Fibroblast of lung (primary cell): Measurements from ENCODE around the gene TAF8.

Source experiments
- EZH2 ChIP-seq: IDR thresholded peaks from 2 replicates; pipeline ENCODE4 v1.5.1; 2012; ENCODE audit warnings: low read length, control low read depth, mild to moderate bottlenecking; ENCODE audit errors: missing control alignments
- TF ChIP-seq, protein P1 (sequence below), 2 donors: IDR thresholded peaks in 1 of 2; conservative IDR thresholded peaks in 1 of 2; 1 replicate in 1 of 2; 2 replicates in 1 of 2; pipeline ENCODE4 v1.5.1; 2011 to 2012; ENCODE audit warnings: low read length in 2 of 2, control low read depth in 1 of 2, inconsistent platforms in 1 of 2, low read depth in 1 of 2, mild to moderate bottlenecking in 1 of 2

DNA sequence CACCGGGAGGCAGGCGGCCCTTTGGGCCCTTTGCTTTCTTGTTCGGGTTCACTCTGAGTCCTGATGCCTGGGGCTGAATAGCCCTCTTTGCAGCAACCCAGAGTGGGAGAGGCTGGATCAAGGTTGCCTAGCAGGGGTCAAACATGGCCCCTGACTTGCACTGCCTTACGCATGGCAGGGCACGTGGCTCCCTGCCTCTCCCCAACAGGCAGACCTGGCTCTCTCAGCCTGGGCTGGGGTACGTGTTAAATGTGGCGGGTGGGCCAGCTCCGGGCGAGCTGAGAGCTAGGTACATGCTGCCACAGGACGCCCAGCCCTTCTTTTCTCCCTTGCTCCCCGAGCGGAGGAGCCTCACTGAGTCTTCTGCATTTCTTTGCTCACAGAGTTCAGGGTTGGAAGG, 84.8 kb downstream of the TAF8 start:
- TF ChIP-seq, protein P1, sequence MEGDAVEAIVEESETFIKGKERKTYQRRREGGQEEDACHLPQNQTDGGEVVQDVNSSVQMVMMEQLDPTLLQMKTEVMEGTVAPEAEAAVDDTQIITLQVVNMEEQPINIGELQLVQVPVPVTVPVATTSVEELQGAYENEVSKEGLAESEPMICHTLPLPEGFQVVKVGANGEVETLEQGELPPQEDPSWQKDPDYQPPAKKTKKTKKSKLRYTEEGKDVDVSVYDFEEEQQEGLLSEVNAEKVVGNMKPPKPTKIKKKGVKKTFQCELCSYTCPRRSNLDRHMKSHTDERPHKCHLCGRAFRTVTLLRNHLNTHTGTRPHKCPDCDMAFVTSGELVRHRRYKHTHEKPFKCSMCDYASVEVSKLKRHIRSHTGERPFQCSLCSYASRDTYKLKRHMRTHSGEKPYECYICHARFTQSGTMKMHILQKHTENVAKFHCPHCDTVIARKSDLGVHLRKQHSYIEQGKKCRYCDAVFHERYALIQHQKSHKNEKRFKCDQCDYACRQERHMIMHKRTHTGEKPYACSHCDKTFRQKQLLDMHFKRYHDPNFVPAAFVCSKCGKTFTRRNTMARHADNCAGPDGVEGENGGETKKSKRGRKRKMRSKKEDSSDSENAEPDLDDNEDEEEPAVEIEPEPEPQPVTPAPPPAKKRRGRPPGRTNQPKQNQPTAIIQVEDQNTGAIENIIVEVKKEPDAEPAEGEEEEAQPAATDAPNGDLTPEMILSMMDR (conservative IDR thresholded peaks at IDR 0.05 in 1 of 2, IDR thresholded peaks at IDR 0.05 in 1 of 2; ENCODE audit: low read depth in 1 of 2, low read length in 2 of 2): no peak
- no peak for TF ChIP-seq EZH2
